Measurements from ENCODE around the gene KDM6A. TPM values are rescaled to one million over a fixed set of nuclear protein-coding genes. Genes with fewer than 3 reads are reported as not detected.
"Not testable (repeated sequence)": the region's sequence is repeated elsewhere in the genome, so short reads cannot be mapped to it uniquely, and the experiment has no call there.

Gene KDM6A
- total RNA-seq, 2 donors from 2014 or later: 20.8 to 30.7 TPM

- intact Hi-C loops (cut with DNase I): no loop called here
- Histone ChIP-seq H3K27me3 (no peaks in the 10 kb centered on the region), H3K9me3 (no peaks in the 10 kb centered on the region), H3K4me1 (no peaks in the 10 kb centered on the region), H3K4me3 (no peak overlapping the region), H3K36me3 (replicated peaks in 1 of 2; ENCODE audit: insufficient read depth in 1 of 2, low read depth in 2 of 2) (no peaks in the 10 kb centered on the region), H3K27ac (no peak overlapping the region)
- DNase-seq (peak in 1 of 4 donors; percentile 17), ATAC-seq (no peak)
- TF ChIP-seq POLR2A (IDR thresholded peaks at IDR 0.05): no peak
- TF ChIP-seq CTCF (IDR thresholded peaks at IDR 0.05): peak; percentile 30 to 68 (median 52)
- WGBS, 2 donors: 10 to 29% methylated on average over 2 of the region's 2 CpGs
Observed at GRCh38 chrX:45070116-45071007, 197.4 kb downstream of the KDM6A start.

DNA sequence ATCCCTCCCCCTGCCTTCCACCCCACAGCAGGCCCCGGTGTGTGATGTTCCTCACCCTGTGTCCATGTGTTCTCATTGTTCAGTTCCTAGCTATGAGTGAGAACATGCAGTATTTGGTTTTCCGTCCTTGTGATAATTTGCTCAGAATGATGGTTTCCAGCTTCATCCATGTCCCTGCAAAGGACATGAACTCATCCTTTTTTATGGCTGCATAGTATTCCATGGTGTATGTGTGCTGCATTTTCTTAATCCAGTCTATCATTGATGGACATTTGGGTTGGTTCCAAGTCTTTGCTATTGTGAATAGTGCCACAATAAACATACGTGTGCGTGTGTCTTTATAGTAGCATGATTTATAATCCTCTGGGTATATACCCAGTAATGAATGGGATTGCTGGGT, 200.0 kb downstream of the KDM6A start:
- H3K9me3 ChIP-seq; H3K4me3 ChIP-seq; H3K4me1 ChIP-seq; H3K27ac ChIP-seq; intact Hi-C loops (cut with DNase I); ATAC-seq; DNase-seq; H3K27me3 ChIP-seq; H3K36me3 ChIP-seq (replicated peaks in 1 of 2; ENCODE audit: insufficient read depth in 1 of 2, low read depth in 2 of 2): not testable (repeated sequence)
- WGBS, 2 donors: 89 to 97% methylated on average over 3 to 4 of the region's 4 CpGs

DNA sequence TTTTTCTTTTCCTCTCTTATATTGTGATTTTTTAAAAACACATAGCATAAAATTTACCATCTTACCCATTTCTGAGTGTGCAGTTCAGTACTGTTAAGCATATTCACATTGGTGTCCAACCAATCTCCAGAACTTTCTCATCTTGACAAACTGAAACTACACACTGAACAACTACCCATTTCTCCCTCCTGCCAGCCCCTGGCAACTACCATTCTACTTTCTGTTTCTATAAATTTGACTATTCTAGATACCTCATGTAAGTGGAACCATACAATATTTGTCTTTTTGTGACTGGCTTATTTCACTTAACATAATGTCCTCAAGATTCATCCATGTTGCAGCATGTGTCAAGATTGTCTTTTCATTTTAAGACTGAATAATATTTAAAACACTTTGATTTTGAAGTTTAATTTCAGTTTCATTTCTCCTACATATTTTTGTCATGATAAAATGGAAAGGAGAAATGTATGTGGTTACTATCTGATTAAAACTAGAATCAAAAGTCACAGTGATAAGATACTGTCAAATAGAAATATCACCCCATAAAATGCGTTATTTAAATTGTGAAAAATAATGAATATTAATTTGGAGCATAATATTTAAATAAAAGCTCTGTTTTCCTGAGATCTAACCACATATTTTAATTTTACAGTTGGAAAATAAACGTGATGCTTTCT, 204.9 kb downstream of the KDM6A start:
- intact Hi-C loops (cut with DNase I): no loop called here
- WGBS, 2 donors: 82 to 85% methylated on average over 2 of the region's 2 CpGs

DNA sequence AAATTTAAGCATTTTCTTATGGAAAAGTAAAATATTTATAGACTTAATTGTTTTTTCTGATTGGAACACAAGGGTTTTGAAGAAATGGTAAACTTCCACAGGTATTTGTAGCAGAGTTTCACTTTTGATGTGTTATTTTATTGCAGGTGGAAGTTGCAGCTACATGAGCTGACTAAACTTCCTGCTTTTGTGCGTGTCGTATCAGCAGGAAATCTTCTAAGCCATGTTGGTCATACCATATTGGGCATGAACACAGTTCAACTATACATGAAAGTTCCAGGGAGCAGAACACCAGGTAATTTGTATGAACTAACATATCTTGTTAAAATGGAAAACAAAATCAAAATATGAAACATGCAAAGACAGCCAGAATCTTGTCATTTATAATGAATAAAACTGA, 210.3 kb downstream of the KDM6A start:
- intact Hi-C loops (cut with DNase I): no loop called here
- DNase-seq (no peak), ATAC-seq (no peak)
- H3K9me3 ChIP-seq: no peaks in the 10 kb centered on the region
- H3K36me3 ChIP-seq (replicated peaks in 1 of 2; ENCODE audit: insufficient read depth in 1 of 2, low read depth in 2 of 2): no peaks in the 10 kb centered on the region
- no peak for TF ChIP-seq CTCF (IDR thresholded peaks at IDR 0.05)
- no peak for TF ChIP-seq POLR2A (IDR thresholded peaks at IDR 0.05)
- H3K27ac ChIP-seq: no peak overlapping the region
- H3K4me1 ChIP-seq: no peaks in the 10 kb centered on the region
- H3K4me3 ChIP-seq: no peak overlapping the region
- H3K27me3 ChIP-seq: no peaks in the 10 kb centered on the region
- WGBS, 2 donors: 79 to 83% methylated on average over 2 of the region's 2 CpGs

More for the DNA sequence above, 204.9 kb downstream of the KDM6A start:
- H3K9me3 ChIP-seq: no peaks in the 10 kb centered on the region
- H3K27ac ChIP-seq: no peak overlapping the region
- TF ChIP-seq CTCF (IDR thresholded peaks at IDR 0.05) (no peak), POLR2A (IDR thresholded peaks at IDR 0.05) (no peak)
- no peaks in the 10 kb centered on the region for H3K36me3 ChIP-seq (replicated peaks in 1 of 2; ENCODE audit: insufficient read depth in 1 of 2, low read depth in 2 of 2)
- H3K4me3 ChIP-seq: no peak overlapping the region
- H3K4me1 ChIP-seq: no peaks in the 10 kb centered on the region
- DNase-seq: no peak
- no peak for ATAC-seq
- H3K27me3 ChIP-seq: no peaks in the 10 kb centered on the region

GRCh38 chrX:45110494-45110893, 237.5 kb downstream of the KDM6A start:
- Histone ChIP-seq H3K27ac (no peak overlapping the region), H3K36me3 (replicated peaks in 1 of 2; ENCODE audit: insufficient read depth in 1 of 2, low read depth in 2 of 2) (peaks cover 0 to 1% of the 10 kb centered on the region in 2 donors), H3K4me1 (no peaks in the 10 kb centered on the region), H3K9me3 (no peaks in the 10 kb centered on the region), H3K27me3 (no peaks in the 10 kb centered on the region), H3K4me3 (no peak overlapping the region)
- DNase-seq (no peak), ATAC-seq (no peak)
- TF ChIP-seq POLR2A (IDR thresholded peaks at IDR 0.05) (no peak), CTCF (IDR thresholded peaks at IDR 0.05) (no peak)
- intact Hi-C loops (cut with DNase I): no loop called here
- WGBS, 2 donors: 54 to 59% methylated on average over 3 of the region's 3 CpGs

Measured in body of pancreas (tissue), 4 donors.